HG03159 (cell line): Measurements from ENCODE around the gene NEDD4L.

ENCODE experiments used
- ATAC-seq: cut with Tn5 transposase; IDR thresholded peaks from one replicate; pipeline ENCODE4 v1.9.1; 2021; ENCODE audit warnings: mild to moderate bottlenecking, moderate library complexity; ENCODE audit not compliant: unreplicated experiment

The NEDD4L gene

GRCh38 chr18:58201733-58202730 is 158.0 kb downstream of the NEDD4L start:
- ATAC-seq = no peak

DNA sequence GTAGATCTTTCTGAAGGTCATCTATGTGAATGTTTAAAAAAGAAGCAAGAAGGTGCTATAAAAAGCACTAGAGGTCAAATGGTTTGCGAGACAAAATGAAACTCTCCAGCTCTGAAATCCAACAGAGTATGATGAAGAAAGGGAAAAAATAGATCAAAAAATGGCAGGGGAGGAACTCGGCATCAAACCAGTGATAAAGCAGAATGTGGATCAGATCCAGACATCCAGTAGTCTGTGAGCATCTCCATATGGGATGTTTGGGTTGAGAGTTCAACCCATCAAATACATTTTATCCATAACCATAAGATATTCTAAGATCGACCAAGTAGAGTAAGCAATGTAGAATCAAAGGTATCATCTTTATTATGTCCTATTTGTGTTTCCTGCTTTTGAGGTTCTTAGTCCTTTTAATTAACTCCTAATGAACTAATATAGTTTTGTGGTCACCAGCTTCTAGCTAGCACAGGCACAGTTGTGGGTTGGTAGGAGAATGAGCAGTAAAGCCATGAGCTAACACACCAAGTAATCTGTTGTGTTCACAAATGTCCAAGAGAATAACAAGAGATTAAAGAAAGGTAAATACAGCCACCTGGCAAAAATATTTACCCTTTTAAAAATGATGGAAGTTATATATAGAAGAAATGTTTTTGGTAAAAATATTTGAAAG is 160.9 kb downstream of the NEDD4L start:
- no peak for ATAC-seq

GRCh38 chr18:58205443-58206160 is 161.6 kb downstream of the NEDD4L start:
- no peak for ATAC-seq

DNA sequence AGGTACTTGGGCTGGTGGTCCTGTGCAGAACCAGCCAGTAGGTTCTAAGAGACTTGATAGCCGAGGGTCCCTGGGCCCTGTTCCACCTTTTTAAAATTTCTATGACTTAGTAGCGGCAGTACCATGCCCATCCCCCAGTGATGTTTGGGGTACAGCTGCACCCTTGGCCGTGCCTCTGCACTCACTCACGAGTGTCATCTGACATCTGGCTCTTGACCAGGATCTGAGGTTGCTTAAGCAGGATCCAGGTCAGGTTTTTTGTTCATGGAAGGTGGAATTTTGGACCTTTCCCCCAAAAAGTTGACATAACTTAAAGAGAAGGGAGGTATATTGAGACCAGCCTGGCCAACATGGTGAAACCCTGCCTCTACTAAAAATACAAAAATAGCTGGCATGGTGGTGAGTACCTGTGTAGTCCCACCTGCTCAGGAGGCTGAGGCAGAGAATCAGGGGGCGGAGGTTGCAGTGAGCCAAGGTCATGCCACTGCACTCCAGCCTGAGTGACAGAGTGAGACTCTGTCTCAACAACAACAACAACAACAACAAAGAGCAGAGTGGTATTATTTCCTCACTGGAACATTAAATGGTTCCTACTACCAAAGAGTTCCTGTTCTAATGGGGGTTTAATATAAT is 163.6 kb downstream of the NEDD4L start:
- ATAC-seq = no peak

DNA sequence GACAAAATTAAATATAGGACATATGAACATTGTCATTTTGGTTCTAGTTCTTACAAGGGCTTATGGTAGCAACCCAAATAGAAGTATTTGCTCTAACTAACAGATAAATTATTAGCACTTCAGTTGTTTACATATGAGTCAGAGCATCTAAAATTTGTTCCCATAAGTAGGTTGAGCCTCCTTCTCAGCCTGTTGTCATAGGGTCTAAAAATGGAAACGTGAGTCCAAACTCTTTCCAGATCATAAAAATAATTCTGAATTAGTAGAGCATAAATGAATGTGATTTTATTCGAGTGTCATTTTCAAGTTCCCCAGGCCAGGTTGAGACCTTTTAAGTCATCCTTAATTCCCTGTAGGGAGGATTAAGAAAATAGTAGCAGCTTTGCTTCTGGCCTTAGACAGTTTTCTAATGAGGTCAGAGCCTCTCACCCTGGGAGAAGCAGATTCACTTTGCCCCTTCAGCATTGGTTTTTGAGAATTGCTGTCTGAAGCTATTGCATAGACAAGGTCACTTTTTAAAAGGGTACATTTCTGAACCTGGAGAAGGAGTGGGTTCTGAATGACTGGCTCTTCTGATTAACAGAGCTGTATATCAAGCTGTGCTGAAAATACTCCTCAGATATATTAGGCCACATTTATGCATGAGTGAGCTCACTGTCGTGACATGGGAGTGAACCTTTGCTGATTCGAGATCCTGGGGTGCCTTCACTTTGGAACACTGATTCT is 164.3 kb downstream of the NEDD4L start:
- no peak for ATAC-seq

DNA sequence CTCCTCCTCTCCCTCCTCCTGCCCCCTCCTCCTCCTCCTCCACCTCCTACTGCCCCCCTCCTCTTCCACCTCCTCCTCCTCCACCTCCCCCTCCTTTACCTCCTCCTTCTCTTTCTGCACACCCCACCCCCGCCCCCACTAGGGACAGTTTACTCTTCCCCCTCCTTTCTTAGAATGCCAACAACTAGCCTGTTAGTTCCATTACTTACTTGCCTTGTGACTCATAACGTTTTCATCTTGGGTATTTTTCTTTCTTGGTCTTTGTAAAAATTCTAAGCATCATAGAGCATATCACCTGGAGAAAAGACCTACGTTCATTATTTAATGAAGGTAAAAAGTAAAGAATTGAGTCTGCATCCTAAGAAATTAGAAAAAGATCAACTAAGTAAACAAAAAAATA is 165.3 kb downstream of the NEDD4L start:
- no peak for ATAC-seq

DNA sequence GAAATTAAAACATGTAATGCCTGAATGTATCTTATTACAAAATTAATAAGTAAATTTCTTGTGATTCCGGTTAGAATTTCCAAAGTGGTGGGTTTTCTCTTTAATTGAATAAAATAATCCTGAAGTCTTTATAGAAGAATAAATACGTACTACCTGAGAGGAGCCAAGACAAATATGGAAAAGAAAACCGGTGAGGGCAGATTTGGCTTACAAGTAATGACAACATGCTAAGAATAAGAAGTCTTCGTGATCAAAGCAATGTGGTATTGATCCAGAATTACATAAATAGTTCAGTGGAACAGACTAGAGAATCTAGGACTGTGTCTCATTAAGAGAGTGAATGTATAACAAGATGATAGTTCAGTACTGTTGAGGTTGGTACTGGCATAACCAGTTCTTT is 167.5 kb downstream of the NEDD4L start:
- no peak for ATAC-seq

- ATAC-seq = no peak
Measured at GRCh38 chr18:58212274-58212673, 168.2 kb downstream of the NEDD4L start.

- ATAC-seq = no peak
Measured at GRCh38 chr18:58213440-58213839, 169.4 kb downstream of the NEDD4L start.

GRCh38 chr18:58215011-58215410 is 171.0 kb downstream of the NEDD4L start:
- ATAC-seq = no peak

DNA sequence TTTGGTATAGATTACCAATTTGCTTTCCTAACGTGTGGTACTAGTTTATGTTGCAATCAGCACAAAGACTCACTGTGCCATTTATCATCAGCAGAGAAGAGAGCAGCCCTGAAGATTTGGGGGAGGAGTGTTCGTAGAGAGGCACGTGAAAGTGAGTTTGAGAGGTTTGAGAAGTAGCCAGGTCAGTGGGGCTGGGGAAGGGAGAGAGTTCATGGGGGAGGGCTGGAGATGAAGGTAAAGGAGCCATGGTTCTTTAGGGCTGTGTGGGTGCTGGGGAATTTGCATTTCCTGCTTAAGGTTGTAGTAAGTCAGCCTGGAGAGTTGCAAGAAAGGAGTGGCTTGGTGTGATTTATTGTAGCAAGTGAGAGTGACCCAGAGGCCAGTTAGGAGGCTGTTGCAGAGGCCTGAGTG is 172.1 kb downstream of the NEDD4L start:
- no peak for ATAC-seq

GRCh38 chr18:58217052-58217451 is 173.0 kb downstream of the NEDD4L start:
- ATAC-seq = no peak

DNA sequence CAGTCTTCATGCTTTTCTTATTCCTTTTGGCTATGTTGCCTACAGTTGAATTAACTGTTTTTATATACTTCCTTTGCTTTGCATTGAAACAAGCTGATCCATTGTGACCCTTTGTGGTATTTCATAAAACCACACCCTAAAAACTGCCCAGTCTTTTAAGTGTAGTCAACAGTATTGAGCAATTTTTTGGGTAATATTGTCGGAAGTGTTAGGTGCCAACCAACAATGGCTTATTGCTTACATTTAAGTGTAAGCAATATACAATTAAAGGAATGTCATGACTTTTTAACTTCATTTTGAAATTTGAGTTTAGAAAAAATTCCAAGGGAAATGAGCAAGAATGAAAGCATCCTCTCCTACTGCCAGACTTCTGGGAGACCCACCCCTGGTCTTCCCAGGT is 174.1 kb downstream of the NEDD4L start:
- no peak for ATAC-seq

DNA sequence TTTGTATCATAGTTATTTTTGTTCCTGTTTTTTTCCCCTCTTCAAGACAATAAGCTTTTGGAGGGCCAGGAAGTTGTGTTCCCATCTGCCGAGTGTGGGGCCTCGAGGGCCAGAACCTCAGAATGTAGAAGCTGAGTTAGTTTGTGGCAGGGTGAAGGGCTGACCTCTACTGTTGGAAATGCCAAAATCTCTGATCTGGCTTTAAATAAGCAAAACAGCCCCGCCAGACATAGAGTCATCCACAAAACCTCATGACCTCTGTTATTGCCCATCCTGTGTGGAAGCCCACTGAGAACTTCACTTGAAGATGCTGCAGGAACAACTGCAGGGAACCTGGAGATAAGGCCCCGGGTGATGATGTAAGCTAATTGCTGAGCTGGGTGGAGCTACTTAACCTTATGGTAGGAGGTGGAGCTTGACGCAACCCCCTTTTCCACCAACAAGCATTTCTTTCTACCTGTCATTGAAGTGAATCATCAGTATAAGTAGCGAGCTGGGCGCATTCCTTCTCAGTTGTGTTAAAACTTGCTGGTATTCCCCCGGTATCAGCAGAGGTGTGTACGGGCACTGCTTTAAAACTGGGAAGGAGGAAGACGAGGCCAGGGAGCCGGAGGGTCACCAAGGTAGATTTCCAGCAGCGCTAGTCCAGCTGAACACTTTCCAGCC is 177.2 kb downstream of the NEDD4L start:
- no peak for ATAC-seq

DNA sequence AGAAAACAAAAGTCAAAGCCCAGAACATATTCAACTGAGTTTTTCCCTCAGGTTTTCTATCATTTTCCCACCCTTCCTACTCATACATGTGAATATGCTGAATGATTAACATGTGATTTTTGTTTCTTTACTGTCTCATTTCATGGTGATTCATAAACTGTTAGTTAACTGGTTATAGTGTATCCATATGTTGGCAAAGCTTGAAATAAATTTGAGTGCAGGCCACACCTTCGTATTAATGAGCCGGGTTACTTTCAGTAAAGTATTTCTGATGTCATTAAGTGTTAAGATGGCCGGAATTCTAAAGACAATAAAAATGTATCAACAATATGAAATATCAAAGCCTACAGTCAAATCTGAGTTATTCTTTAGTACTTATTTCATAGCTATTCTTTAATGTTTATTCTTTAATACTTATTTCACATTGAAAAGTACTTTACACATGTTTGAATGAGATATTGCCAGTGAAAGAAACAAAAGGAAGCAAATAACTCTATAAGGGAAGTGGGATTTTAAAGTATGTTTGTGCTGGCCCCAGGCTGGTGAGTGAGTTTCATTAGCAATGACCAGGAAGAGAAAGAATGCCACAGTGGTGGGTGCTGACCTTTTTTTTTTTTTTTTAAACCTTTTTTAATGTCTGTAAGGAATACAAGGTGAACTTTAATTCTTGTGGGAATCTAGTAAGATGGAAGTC is 178.6 kb downstream of the NEDD4L start:
- no peak for ATAC-seq

GRCh38 chr18:58223717-58224424 is 179.8 kb downstream of the NEDD4L start:
- no peak for ATAC-seq

DNA sequence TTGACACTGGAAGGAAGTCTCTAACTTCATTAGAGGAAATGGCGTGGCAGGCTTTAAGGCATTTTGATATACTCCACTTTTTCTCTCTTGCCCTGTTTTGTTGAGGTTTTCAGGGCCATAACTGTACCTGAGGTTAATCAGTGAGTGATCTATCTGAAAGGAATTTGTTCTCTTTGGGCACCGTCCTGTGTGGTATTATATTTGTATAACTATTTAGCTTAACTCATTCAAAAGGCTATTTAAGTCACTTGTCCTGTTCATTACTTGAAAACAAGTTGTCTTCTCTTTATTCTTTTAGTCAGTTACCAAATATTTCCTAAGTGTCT is 180.4 kb downstream of the NEDD4L start:
- no peak for ATAC-seq

DNA sequence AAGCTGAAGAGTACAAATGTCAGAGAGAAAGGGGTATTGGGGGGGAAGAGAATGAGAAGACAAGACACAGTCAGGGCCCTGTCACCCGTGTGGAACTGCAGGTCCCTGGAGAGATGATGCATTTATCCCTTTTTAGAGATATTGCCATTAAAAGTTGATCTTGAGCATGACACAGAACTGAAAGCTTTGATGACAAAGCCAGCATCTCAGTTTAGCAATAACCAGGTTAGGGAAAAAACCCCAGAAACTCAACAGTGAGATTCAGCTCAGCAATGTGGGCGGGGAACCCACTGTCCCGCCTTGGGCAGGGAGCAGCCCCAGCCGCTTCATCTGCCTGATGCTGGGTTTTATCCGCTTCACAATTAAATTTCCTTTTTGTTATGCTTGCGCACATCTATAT is 181.1 kb downstream of the NEDD4L start:
- peak; percentile 85 for ATAC-seq

- no peak for ATAC-seq
Measured at GRCh38 chr18:58226429-58226828, 182.4 kb downstream of the NEDD4L start.
